WTC11 (cell line): ENCODE measurements around the gene ESYT3. TPM values are rescaled to one million over a fixed set of nuclear protein-coding genes. Genes with fewer than 3 reads are reported as not detected.

Experiments
- ATAC-seq: fragments of 200-7000 bp; cut with Tn5 transposase; 2 replicates; pipeline ENCODE4 v1.10.0; 2021; ENCODE audit warnings: mild to moderate bottlenecking, moderate library complexity
- CTCF ChIA-PET: fragments of 300-600 bp; sonication (Branson Sonifier 250); formaldehyde crosslinking; loops from one replicate; lab custom pipeline; 2021; ENCODE audit warnings: antibody characterized with exemption; lab: Charles Lee
- POLR2A ChIA-PET: fragments of 350-600 bp; sonication (Branson Sonifier 250); formaldehyde crosslinking; loops from one replicate; lab custom pipeline; 2021; ENCODE audit warnings: antibody characterized with exemption; lab: Charles Lee
- DNase-seq: peaks from one replicate; pipeline ENCODE4 v3.0.0; 2021; ENCODE audit warnings: low spot score
- H3K27ac Mint-ChIP-seq: 2 replicates; pipeline ENCODE4 v1.8.0; 2021; ENCODE audit warnings: mixed read lengths
- H3K27me3 Mint-ChIP-seq: 2 replicates; pipeline ENCODE4 v1.8.0; 2021; ENCODE audit warnings: low read depth, mild to moderate bottlenecking, moderate library complexity, mixed read lengths
- H3K36me3 Mint-ChIP-seq: 2 replicates; pipeline ENCODE4 v1.8.0; 2021; ENCODE audit warnings: mixed read lengths
- H3K4me1 Mint-ChIP-seq: 2 replicates; pipeline ENCODE4 v1.8.0; 2022; ENCODE audit warnings: mixed read lengths
- H3K4me3 Mint-ChIP-seq: 2 replicates; pipeline ENCODE4 v1.8.0; 2021; ENCODE audit warnings: mild to moderate bottlenecking, moderate library complexity, mixed read lengths
- H3K9me3 Mint-ChIP-seq: 2 replicates; pipeline ENCODE4 v1.8.0; 2021; ENCODE audit warnings: mixed read lengths
- AFF4 ChIP-seq: sonication (generic); formaldehyde crosslinking; IDR thresholded peaks from 2 replicates; pipeline ENCODE4 v1.8.1; 2023; ENCODE audit warnings: mild to moderate bottlenecking, missing genetic modification reagents, borderline replicate concordance
- ATF2 ChIP-seq: sonication (generic); formaldehyde crosslinking; IDR thresholded peaks from 2 replicates; pipeline ENCODE4 v1.8.1; 2022; ENCODE audit warnings: low read depth, missing genetic modification reagents, borderline replicate concordance
- ATF6 ChIP-seq: sonication (generic); formaldehyde crosslinking; IDR thresholded peaks from 2 replicates; pipeline ENCODE4 v1.8.1; 2023; ENCODE audit warnings: mild to moderate bottlenecking, missing genetic modification reagents
- CTCF ChIP-seq: fragments of 200-600 bp; IDR thresholded peaks from 2 replicates; pipeline ENCODE4 v1.8.0; 2022; ENCODE audit warnings: antibody characterized with exemption
- GABPB1 ChIP-seq: sonication (generic); formaldehyde crosslinking; IDR thresholded peaks from 2 replicates; pipeline ENCODE4 v1.8.1; 2023; ENCODE audit warnings: mild to moderate bottlenecking, missing genetic modification reagents
- PRRX2 ChIP-seq: fragments of 250-450 bp; sonication (Bioruptor Pico); IDR thresholded peaks from 2 replicates; pipeline ENCODE4 v1.8.0; 2021; ENCODE audit warnings: mild to moderate bottlenecking
- TCF7 ChIP-seq: sonication (generic); formaldehyde crosslinking; IDR thresholded peaks from 2 replicates; pipeline ENCODE4 v1.8.0; 2022; ENCODE audit warnings: mild to moderate bottlenecking, low read depth, missing genetic modification reagents, moderate library complexity
- ZNF281 ChIP-seq: sonication (generic); formaldehyde crosslinking; IDR thresholded peaks from 2 replicates; pipeline ENCODE4 v1.8.0; 2023; ENCODE audit warnings: mild to moderate bottlenecking, missing genetic modification reagents
- ZNF423 ChIP-seq: fragments of 250-450 bp; sonication (Bioruptor Pico); IDR thresholded peaks from 2 replicates; pipeline ENCODE4 v2.1.2; 2022; ENCODE audit warnings: mild to moderate bottlenecking, moderate library complexity
- ZNF532 ChIP-seq: fragments of 250-450 bp; sonication (Bioruptor Pico); IDR thresholded peaks from 2 replicates; pipeline ENCODE4 v1.9.0; 2021; ENCODE audit warnings: mild to moderate bottlenecking, borderline replicate concordance
- total RNA-seq: library from RNA; stranded (reverse); gene quantifications from 3 replicates; pipeline ENCODE4 v1.2.3, GENCODE V29; 2021

The ESYT3 gene
- total RNA-seq, 1 experiment from 2014 or later, result 6.4 TPM

GRCh38 chr3:138461896-138462295, 27.5 kb downstream of the ESYT3 start:
- POLR2A ChIA-PET, result no interaction called here
- no peaks in the 10 kb centered on the region for H3K27me3 Mint-ChIP-seq
- TF ChIP-seq PRRX2 (CRISPR knock-in tag), result no peak
- TF ChIP-seq ZNF423 (CRISPR knock-in tag), result no peak
- TF ChIP-seq ATF6, result no peak
- TF ChIP-seq ZNF281 (CRISPR knock-in tag), result no peak
- no peak for TF ChIP-seq ATF2 (CRISPR knock-in tag)
- TF ChIP-seq CTCF, result no peak
- TF ChIP-seq TCF7 (CRISPR knock-in tag), result no peak
- no peak for TF ChIP-seq GABPB1 (CRISPR knock-in tag)
- TF ChIP-seq ZNF532 (CRISPR knock-in tag), result no peak
- TF ChIP-seq AFF4 (CRISPR knock-in tag), result no peak
- peaks cover 9% of the 10 kb centered on the region for H3K4me1 Mint-ChIP-seq
- peaks cover 5% of the 10 kb centered on the region for H3K36me3 Mint-ChIP-seq
- no peak overlapping the region for H3K4me3 Mint-ChIP-seq
- ATAC-seq, result no peak
- no peak overlapping the region for H3K27ac Mint-ChIP-seq
- no peak for DNase-seq
- no peaks in the 10 kb centered on the region for H3K9me3 Mint-ChIP-seq
- CTCF ChIA-PET, result interaction anchor here (0.9 to 1.2 kb wide), 4 partner anchors 44 to 474 kb away, joined by 3 to 5 read pairs (median 4); no protein-coding TSS in a partner anchor
